HG03460 (cell line): ENCODE results near the gene SHBG.
"Not testable (repeated sequence)": the region's sequence is repeated elsewhere in the genome, so short reads cannot be mapped to it uniquely, and the experiment has no call there.

Experiments
- ATAC-seq: cut with Tn5 transposase; IDR thresholded peaks from one replicate; pipeline ENCODE4 v1.9.1; 2021; ENCODE audit not compliant: unreplicated experiment

Gene SHBG, protein sequence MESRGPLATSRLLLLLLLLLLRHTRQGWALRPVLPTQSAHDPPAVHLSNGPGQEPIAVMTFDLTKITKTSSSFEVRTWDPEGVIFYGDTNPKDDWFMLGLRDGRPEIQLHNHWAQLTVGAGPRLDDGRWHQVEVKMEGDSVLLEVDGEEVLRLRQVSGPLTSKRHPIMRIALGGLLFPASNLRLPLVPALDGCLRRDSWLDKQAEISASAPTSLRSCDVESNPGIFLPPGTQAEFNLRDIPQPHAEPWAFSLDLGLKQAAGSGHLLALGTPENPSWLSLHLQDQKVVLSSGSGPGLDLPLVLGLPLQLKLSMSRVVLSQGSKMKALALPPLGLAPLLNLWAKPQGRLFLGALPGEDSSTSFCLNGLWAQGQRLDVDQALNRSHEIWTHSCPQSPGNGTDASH

GRCh38 chr17:7629939-7630571, at the start of gene SHBG:
Gene SHBG (plus strand): TSS chr17:7630135. CDS start chr17:7630173, 38 bp downstream.
- no peak for ATAC-seq

GRCh38 chr17:7580604-7581575, 49.0 kb upstream of the SHBG start:
- no peak for ATAC-seq

DNA sequence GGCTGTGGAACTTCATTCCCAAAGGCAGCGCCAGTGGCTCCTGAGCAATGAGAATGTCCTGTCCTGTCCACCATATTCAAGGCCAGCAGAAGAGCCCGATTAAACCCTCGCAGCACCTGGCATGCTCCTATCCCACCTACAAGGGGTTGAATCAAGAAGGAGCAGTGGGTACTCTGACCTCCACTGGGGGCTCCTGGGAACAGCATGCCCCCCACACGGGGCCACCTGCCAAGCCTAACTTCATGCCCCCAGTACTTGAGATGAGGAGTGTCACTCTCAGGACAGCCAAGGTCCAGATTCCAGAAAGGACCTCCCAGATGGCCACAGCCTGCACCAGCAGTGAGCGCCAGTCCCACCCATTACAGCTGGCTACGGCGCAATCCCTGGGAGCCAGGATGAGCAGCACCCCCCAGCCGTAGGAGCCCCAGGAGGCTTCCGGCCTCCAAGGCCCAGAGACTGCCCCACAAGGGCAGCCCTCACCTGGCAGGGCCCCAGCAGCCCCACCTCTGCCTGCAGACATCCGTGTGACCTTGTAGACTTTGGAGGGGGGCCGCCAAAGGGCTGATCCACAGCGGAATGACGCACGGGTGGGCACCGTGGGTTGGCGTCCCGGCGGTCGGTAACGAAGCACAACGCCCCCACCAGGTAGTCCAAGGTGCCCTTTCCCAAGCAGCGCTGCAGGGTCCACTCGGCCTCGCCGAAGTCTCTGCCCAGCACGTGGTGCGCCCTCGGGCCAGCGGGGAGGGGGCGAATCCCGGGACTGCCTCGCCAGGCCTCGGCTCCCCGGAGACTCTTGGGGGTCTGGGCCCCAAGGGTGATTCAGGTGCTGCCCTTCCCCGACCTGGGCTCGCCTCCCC, 47.3 kb upstream of the SHBG start:
- no peak for ATAC-seq

DNA sequence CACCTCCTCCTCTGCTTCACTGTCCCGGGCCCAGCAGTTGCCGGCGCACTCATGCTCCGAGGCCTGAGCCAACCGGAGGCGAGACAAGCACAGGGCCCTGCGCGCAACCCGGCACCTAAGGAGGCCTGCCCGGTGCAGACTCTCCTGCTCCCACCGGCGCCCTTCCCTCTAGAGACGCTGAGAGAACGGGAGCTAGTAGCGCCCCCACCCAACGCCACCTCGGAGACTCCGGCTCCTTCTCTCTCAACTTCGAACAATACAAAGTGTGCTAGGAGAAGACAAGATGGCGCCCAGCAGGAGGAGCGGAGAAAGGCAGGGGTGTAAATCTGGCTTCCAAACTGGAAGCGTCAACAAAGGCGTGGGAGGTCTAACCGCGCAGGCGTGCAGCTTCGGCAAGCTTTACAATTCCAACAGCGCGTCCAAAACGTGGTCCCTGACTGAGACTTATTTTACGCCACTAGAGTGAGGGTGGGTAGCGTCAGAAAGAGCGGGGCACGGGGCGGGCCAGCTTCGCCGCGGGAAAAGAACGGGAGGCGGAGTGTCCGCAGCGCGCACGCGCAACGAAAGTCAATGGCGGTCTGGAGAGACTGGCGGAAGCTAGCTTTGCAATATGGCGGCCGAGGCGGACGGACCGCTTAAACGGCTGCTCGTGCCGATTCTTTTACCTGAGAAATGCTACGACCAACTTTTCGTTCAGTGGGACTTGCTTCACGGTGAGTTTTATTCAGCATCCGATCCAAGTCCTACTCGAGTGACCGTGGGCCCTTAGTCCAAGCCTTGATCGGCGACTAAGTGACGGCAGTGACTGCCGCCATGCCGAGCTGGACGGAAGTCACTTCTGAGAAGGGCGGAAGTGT, 46.5 kb upstream of the SHBG start, which contains the start of gene MPDU1:
TSS of gene MPDU1 (plus strand) at position 600 of the 857 bp plus-strand sequence. CDS start at position 611, 11 bp downstream.
- peak; percentile 55 for ATAC-seq

DNA sequence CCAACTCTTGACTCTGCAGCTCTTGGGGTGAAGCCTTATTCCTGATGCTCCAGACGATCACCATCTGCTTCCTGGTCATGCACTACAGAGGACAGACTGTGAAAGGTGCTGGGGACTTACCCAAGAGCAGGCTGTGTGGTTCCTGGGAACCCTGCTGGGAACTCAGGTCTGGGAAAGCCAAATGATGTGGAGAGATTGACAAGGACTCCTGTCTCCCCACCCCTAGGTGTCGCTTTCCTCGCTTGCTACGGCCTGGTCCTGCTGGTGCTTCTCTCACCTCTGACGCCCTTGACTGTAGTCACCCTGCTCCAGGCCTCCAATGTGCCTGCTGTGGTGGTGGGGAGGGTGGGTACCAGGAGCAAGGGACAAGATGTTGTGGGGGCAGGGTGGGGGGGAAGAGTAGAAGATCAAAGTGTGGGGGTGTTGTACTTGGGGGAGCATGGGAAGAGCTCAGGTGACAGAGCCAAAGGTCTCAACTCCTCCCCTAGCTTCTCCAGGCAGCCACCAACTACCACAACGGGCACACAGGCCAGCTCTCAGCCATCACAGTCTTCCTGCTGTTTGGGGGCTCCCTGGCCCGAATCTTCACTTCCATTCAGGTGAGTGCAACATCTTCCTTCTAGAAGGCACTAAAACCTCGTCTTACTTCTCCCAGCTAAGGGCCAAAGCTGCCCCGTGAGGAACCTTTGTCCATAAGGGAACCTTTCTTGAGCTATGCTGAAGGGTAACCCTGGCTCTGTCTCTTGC, 43.1 kb upstream of the SHBG start:
- ATAC-seq, result no peak

GRCh38 chr17:7587420-7588151, 42.3 kb upstream of the SHBG start:
- no peak for ATAC-seq

DNA sequence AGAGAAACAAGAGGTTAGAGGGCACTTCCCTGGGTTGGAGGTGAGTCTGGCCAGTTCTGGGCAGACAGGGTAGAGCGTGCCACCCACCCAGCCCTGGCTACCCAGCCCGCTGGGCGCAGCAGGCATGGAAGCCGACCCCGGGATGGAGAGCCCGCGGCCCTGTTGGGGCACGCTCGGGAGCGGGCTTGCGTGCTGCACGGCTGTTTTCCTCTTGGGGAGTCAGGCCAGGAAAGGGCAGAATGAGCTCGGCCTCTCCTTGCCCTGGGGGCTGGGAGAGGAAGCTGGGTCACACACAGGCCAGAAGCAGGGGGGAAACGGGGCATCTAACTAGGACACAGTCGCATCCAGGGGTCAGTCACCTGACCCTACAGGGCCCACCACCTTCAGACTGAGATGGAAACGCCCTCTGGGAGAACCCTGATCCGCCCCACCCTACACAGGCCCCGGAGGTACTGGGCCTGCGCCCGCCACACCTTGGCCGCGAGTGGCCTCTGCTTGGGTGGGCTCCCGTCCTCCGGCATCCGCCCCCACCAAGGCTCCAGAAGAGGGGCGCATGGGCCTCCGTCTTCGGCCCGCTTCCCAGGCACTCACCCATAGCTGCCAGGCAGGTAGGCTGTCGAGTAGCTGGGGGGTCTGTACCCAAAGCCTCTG, 41.3 kb upstream of the SHBG start:
- no peak for ATAC-seq

- no peak for ATAC-seq
These were observed 40.6 kb upstream of the SHBG start for GRCh38 chr17:7589204-7589868.

GRCh38 chr17:7589891-7590691, 39.8 kb upstream of the SHBG start, which contains the start of gene SOX15:
Gene SOX15 (minus strand): TSS chr17:7590094. CDS start chr17:7589676, 418 bp downstream.
- no peak for ATAC-seq

DNA sequence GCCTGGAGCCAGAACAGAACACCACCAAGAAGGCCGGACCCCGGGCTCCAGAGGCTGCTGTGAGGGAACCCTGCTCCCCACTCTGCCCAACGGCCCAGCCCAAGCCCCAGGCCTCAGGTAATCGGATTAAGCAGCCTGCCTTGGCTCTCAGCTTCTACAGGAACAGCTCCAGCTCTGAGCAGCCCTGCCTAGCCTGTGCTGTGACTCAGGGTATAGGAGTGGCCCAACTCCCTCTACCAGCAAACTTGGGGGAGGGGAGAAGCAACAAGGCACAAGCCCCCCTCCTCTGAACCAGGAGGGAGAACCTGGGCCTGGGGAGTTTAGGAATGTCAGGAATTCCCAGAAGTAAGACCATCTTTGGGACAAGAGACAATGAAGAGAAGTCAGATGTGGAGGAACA, 39.2 kb upstream of the SHBG start:
- ATAC-seq, result no peak

GRCh38 chr17:7591596-7591995, 38.3 kb upstream of the SHBG start:
- ATAC-seq, result no peak

GRCh38 chr17:7592422-7593021, 37.4 kb upstream of the SHBG start:
- ATAC-seq, result no peak

DNA sequence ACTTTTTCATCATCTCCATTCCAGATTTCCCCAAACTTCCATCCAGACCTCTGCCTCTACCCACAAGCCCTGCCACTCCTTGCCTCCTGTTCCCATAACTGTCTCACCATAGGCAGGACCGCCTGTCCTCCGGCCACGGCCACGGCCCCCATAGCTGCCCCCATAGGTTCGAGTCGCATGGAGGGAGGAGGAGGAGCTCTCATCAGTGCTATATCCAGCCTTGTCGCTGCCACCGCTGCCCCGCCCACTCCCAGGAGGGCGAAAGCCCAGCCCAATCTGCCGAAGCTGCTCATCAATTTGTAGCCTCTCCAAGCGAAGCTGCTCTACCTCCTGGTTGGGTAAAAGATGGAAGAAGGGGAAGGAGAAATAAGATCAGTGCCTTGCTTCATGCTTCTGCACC, 36.6 kb upstream of the SHBG start:
- ATAC-seq, result no peak

GRCh38 chr17:7597561-7597960, 32.4 kb upstream of the SHBG start:
- not testable (repeated sequence) for ATAC-seq

GRCh38 chr17:7606280-7606679, 23.7 kb upstream of the SHBG start:
- no peak for ATAC-seq

DNA sequence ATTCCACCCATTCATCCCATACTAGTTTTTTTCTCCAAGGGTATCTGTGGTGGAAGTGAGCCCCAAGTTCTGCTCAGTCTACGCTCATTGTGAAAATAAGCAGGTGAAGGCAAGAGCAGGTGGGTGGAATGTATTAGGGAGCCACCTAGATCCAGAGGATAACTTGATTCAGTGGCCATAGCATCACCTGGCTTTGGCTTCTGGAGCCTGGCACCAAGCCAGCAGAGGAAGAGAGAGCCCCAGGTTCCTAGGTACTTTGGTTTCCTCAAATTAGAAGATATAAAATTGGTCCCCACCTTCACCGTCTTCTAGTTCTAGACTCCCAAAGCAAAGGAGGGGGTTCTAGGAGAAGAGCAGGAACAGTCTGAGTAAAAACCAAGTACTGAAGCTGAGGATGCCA, 19.3 kb upstream of the SHBG start:
- no peak for ATAC-seq
